Vagina (tissue), 2 donors: ENCODE data around the gene LMO7. TPM values are rescaled to one million over a fixed set of nuclear protein-coding genes. Genes with fewer than 3 reads are reported as not detected.

Source experiments
- DNase-seq, 2 donors: peaks; one replicate each; pipeline ENCODE4 v3.0.0-alpha.2; 2017; ENCODE audit errors: extremely low spot score in 2 of 2
- H3K27ac ChIP-seq: fragments of 200-600 bp; sonication (generic); one replicate; pipeline ENCODE4 v1.5.1; 2019
- H3K27me3 ChIP-seq: fragments of 200-600 bp; sonication (generic); one replicate; pipeline ENCODE4 v1.5.1; 2019
- H3K36me3 ChIP-seq, 2 donors: fragments of 200-600 bp; sonication (generic); one replicate each; pipeline ENCODE4 v1.5.1; 2017 to 2019
- H3K4me1 ChIP-seq: fragments of 200-600 bp; sonication (generic); one replicate; pipeline ENCODE4 v1.5.1; 2019
- H3K4me3 ChIP-seq, 2 donors: fragments of 200-600 bp; sonication (generic); 1 replicate in 1 of 2; 2 replicates in 1 of 2; pipeline ENCODE4 v1.5.1; 2016 to 2019
- H3K9me3 ChIP-seq: fragments of 200-600 bp; sonication (generic); one replicate; pipeline ENCODE4 v1.5.1; 2019
- CTCF ChIP-seq, 3 experiments: fragments of 450-650 bp in 2 of 3; fragments of 200-600 bp in 1 of 3; sonication (generic) in 1 of 3; IDR thresholded peaks; one replicate each; pipeline ENCODE4 v1.5.1; 2017 to 2019; ENCODE audit warnings: antibody characterized with exemption in 3 of 3, mild to moderate bottlenecking in 2 of 3, moderate library complexity in 2 of 3
- POLR2A ChIP-seq, 2 donors: fragments of 450-650 bp; IDR thresholded peaks; one replicate each; pipeline ENCODE4 v1.6.1; 2017; ENCODE audit warnings: antibody characterized with exemption in 2 of 2, mild to moderate bottlenecking in 2 of 2, moderate library complexity in 2 of 2
- POLR2AphosphoS5 ChIP-seq, 2 donors: sonication (generic); formaldehyde crosslinking; IDR thresholded peaks; one replicate each; pipeline ENCODE4 v1.9.0; 2017; ENCODE audit warnings: antibody characterized with exemption in 2 of 2, mild to moderate bottlenecking in 2 of 2, low read depth in 1 of 2; ENCODE audit not compliant: insufficient read depth in 1 of 2
- intact Hi-C: fragments of 100-400 bp; cut with DNase I; formaldehyde crosslinking; loops from one replicate; pipeline ENCODE4 v1.15.1; 2023
- total RNA-seq: library from RNA; depleted of rRNA; stranded (reverse); fragments of >200 nt; gene quantifications from one replicate; pipeline ENCODE4 v1.2.3, GENCODE V29; 2016

LMO7 gene
- total RNA-seq, 1 donor from 2014 or later, result 85.4 TPM

GRCh38 chr13:75620020-75620419, 16.1 kb upstream of the LMO7 start:
- Histone ChIP-seq H3K27me3 (no peaks in the 10 kb centered on the region), H3K27ac (no peak overlapping the region), H3K9me3 (no peaks in the 10 kb centered on the region), H3K36me3 (no peaks in the 10 kb centered on the region), H3K4me1 (no peaks in the 10 kb centered on the region), H3K4me3 (no peak overlapping the region)
- intact Hi-C loops, result no loop called here
- TF ChIP-seq POLR2AphosphoS5 (IDR thresholded peaks at IDR 0.05; ENCODE audit: insufficient read depth in 1 of 2, low read depth in 1 of 2), result no peak
- no peak for TF ChIP-seq CTCF (IDR thresholded peaks at IDR 0.05)
- no peak for TF ChIP-seq POLR2A (IDR thresholded peaks at IDR 0.05)
- DNase-seq, result no peak

- no peak overlapping the region for H3K4me3 ChIP-seq
- intact Hi-C loops, result no loop called here
- H3K27ac ChIP-seq, result no peak overlapping the region
- no peaks in the 10 kb centered on the region for H3K27me3 ChIP-seq
- DNase-seq, result no peak
- no peaks in the 10 kb centered on the region for H3K4me1 ChIP-seq
- no peaks in the 10 kb centered on the region for H3K9me3 ChIP-seq
- H3K36me3 ChIP-seq, result no peaks in the 10 kb centered on the region
- TF ChIP-seq POLR2AphosphoS5 (IDR thresholded peaks at IDR 0.05; ENCODE audit: insufficient read depth in 1 of 2, low read depth in 1 of 2) (no peak), POLR2A (IDR thresholded peaks at IDR 0.05) (no peak), CTCF (IDR thresholded peaks at IDR 0.05) (no peak)
Observed at GRCh38 chr13:75621147-75621546, 15.0 kb upstream of the LMO7 start.

GRCh38 chr13:75628801-75629200, 7.3 kb upstream of the LMO7 start:
- Histone ChIP-seq H3K27ac (no peak overlapping the region), H3K4me1 (no peaks in the 10 kb centered on the region), H3K9me3 (no peaks in the 10 kb centered on the region), H3K27me3 (no peaks in the 10 kb centered on the region), H3K36me3 (no peaks in the 10 kb centered on the region), H3K4me3 (no peak overlapping the region)
- DNase-seq, result no peak
- no peak for TF ChIP-seq POLR2A (IDR thresholded peaks at IDR 0.05)
- no peak for TF ChIP-seq POLR2AphosphoS5 (IDR thresholded peaks at IDR 0.05; ENCODE audit: insufficient read depth in 1 of 2, low read depth in 1 of 2)
- no peak for TF ChIP-seq CTCF (IDR thresholded peaks at IDR 0.05)
- intact Hi-C loops, result no loop called here

- TF ChIP-seq POLR2A (IDR thresholded peaks at IDR 0.05) (no peak), CTCF (IDR thresholded peaks at IDR 0.05) (no peak)
Observed at GRCh38 chr13:75633285-75633684, 2.8 kb upstream of the LMO7 start.

GRCh38 chr13:75635101-75635827, 866 bp upstream of the LMO7 start:
- Histone ChIP-seq H3K36me3 (no peaks in the 10 kb centered on the region), H3K4me1 (peaks cover 16% of the 10 kb centered on the region), H3K27me3 (no peaks in the 10 kb centered on the region), H3K9me3 (no peaks in the 10 kb centered on the region), H3K27ac (peak overlapping the region; percentile 71), H3K4me3 (peak overlapping the region; percentile 53 to 75)
- TF ChIP-seq POLR2A (IDR thresholded peaks at IDR 0.05) (no peak), CTCF (IDR thresholded peaks at IDR 0.05) (no peak), POLR2AphosphoS5 (IDR thresholded peaks at IDR 0.05; ENCODE audit: insufficient read depth in 1 of 2, low read depth in 1 of 2) (no peak)
- DNase-seq, result no peak
- intact Hi-C loops, result no loop called here

More at GRCh38 chr13:75633285-75633684, 2.8 kb upstream of the LMO7 start:
- Histone ChIP-seq H3K36me3 (no peaks in the 10 kb centered on the region), H3K9me3 (no peaks in the 10 kb centered on the region), H3K27ac (no peak overlapping the region), H3K4me1 (peaks cover 16% of the 10 kb centered on the region), H3K4me3 (no peak overlapping the region), H3K27me3 (no peaks in the 10 kb centered on the region)
- DNase-seq, result no peak
- intact Hi-C loops, result no loop called here
